ENCODE measurements around the gene HMGB4.

HMGB4 gene

GRCh38 chr1:33820804-33821203 lies 43.1 kb upstream of the HMGB4 start:
- peaks cover 52% of the 10 kb centered on the region for H3K27me3 ChIP-seq (ENCODE audit: insufficient read depth, low read depth, severe bottlenecking)
- no peaks in the 10 kb centered on the region for H3K36me3 ChIP-seq
- H3K4me3 ChIP-seq (ENCODE audit: low read depth, low read length), result no peak overlapping the region
- no peaks in the 10 kb centered on the region for H3K9me3 ChIP-seq (ENCODE audit: severe bottlenecking)
- no peak for DNase-seq
- TF ChIP-seq CTCF (IDR thresholded peaks at IDR 0.05; ENCODE audit: low read depth, low read length), result no peak
- no peak overlapping the region for H3K27ac ChIP-seq

GRCh38 chr1:33821291-33821690 lies 42.6 kb upstream of the HMGB4 start:
- no peak overlapping the region for H3K27ac ChIP-seq
- TF ChIP-seq CTCF (IDR thresholded peaks at IDR 0.05; ENCODE audit: low read depth, low read length), result no peak

GRCh38 chr1:33822396-33822795 lies 41.5 kb upstream of the HMGB4 start:
- Histone ChIP-seq H3K4me3 (ENCODE audit: low read depth, low read length) (no peak overlapping the region), H3K9me3 (ENCODE audit: severe bottlenecking) (no peaks in the 10 kb centered on the region), H3K27me3 (ENCODE audit: insufficient read depth, low read depth, severe bottlenecking) (peaks cover 67% of the 10 kb centered on the region), H3K27ac (no peak overlapping the region), H3K36me3 (no peaks in the 10 kb centered on the region)
- no peak for DNase-seq
- no peak for TF ChIP-seq CTCF (IDR thresholded peaks at IDR 0.05; ENCODE audit: low read depth, low read length)

More at GRCh38 chr1:33821291-33821690, 42.6 kb upstream of the HMGB4 start:
- Histone ChIP-seq H3K36me3 (no peaks in the 10 kb centered on the region), H3K4me3 (ENCODE audit: low read depth, low read length) (no peak overlapping the region), H3K27me3 (ENCODE audit: insufficient read depth, low read depth, severe bottlenecking) (peaks cover 56% of the 10 kb centered on the region), H3K9me3 (ENCODE audit: severe bottlenecking) (no peaks in the 10 kb centered on the region)
- no peak for DNase-seq

- no peak overlapping the region for H3K4me3 ChIP-seq (ENCODE audit: low read depth, low read length)
- no peaks in the 10 kb centered on the region for H3K9me3 ChIP-seq (ENCODE audit: severe bottlenecking)
- H3K36me3 ChIP-seq, result no peaks in the 10 kb centered on the region
- no peak for DNase-seq
- H3K27me3 ChIP-seq (ENCODE audit: insufficient read depth, low read depth, severe bottlenecking), result peaks cover 71% of the 10 kb centered on the region
- no peak overlapping the region for H3K27ac ChIP-seq
- no peak for TF ChIP-seq CTCF (IDR thresholded peaks at IDR 0.05; ENCODE audit: low read depth, low read length)
Measured at GRCh38 chr1:33823401-33823800, 40.5 kb upstream of the HMGB4 start.

- H3K9me3 ChIP-seq (ENCODE audit: severe bottlenecking), result no peaks in the 10 kb centered on the region
- no peak for TF ChIP-seq CTCF (IDR thresholded peaks at IDR 0.05; ENCODE audit: low read depth, low read length)
- no peaks in the 10 kb centered on the region for H3K36me3 ChIP-seq
- DNase-seq, result no peak
- H3K27ac ChIP-seq, result no peak overlapping the region
- H3K27me3 ChIP-seq (ENCODE audit: insufficient read depth, low read depth, severe bottlenecking), result peaks cover 76% of the 10 kb centered on the region
- no peak overlapping the region for H3K4me3 ChIP-seq (ENCODE audit: low read depth, low read length)
Measured at GRCh38 chr1:33823830-33824229, 40.0 kb upstream of the HMGB4 start.

- H3K4me3 ChIP-seq (ENCODE audit: low read depth, low read length), result no peak overlapping the region
- no peaks in the 10 kb centered on the region for H3K9me3 ChIP-seq (ENCODE audit: severe bottlenecking)
- H3K36me3 ChIP-seq, result no peaks in the 10 kb centered on the region
- H3K27ac ChIP-seq, result no peak overlapping the region
- no peak for DNase-seq
- TF ChIP-seq CTCF (IDR thresholded peaks at IDR 0.05; ENCODE audit: low read depth, low read length), result no peak
- H3K27me3 ChIP-seq (ENCODE audit: insufficient read depth, low read depth, severe bottlenecking), result peaks cover 77% of the 10 kb centered on the region
Measured at GRCh38 chr1:33824321-33824720, 39.6 kb upstream of the HMGB4 start.

Measured in WERI-Rb-1 (cell line).